SU-DHL-6 (cell line): ENCODE results near the gene ROS1.

Experiments used
- EZH2phosphoT487 ChIP-seq: fragments of 200-600 bp; sonication (generic), shearing (Covaris generic); conservative IDR thresholded peaks from 2 replicates; pipeline ENCODE4 v1.6.1; 2018; ENCODE audit warnings: mild to moderate bottlenecking, antibody characterized with exemption, low read length, moderate library complexity, mixed read lengths
- TF ChIP-seq, protein P1 (sequence below): fragments of 200-600 bp; sonication (generic); IDR thresholded peaks from one replicate; pipeline ENCODE4 v1.5.1; 2017; ENCODE audit warnings: antibody characterized with exemption, mild to moderate bottlenecking, low read length, moderate library complexity; ENCODE audit not compliant: insufficient read depth, poor library complexity, severe bottlenecking

DNA sequence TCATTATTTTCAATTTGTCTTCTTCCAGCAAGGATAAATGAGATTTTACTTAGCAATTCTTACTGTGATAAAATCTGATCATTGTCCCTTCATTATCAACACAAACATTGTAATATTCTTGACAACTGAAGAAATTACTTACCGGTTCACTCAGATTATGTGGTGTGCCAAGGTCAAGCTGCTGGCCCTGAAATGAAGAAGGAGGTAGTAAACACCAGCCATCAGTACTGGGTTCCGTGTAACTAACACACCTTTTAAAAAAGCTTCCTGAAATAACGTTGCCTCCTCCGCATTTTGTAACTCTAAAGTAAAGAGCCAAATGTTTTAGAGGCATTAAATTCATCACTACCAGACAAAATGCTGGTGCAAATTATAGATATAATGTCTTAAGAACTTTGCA lies 7.4 kb downstream of the ROS1 start:
- TF ChIP-seq, protein P1, sequence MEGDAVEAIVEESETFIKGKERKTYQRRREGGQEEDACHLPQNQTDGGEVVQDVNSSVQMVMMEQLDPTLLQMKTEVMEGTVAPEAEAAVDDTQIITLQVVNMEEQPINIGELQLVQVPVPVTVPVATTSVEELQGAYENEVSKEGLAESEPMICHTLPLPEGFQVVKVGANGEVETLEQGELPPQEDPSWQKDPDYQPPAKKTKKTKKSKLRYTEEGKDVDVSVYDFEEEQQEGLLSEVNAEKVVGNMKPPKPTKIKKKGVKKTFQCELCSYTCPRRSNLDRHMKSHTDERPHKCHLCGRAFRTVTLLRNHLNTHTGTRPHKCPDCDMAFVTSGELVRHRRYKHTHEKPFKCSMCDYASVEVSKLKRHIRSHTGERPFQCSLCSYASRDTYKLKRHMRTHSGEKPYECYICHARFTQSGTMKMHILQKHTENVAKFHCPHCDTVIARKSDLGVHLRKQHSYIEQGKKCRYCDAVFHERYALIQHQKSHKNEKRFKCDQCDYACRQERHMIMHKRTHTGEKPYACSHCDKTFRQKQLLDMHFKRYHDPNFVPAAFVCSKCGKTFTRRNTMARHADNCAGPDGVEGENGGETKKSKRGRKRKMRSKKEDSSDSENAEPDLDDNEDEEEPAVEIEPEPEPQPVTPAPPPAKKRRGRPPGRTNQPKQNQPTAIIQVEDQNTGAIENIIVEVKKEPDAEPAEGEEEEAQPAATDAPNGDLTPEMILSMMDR: no peak
- no peak for TF ChIP-seq EZH2phosphoT487
